ENCODE data around the gene GLDN.
A peak's percentile ranks its signal among the peaks of the same experiment; 100 is the strongest.

Gene GLDN

DNA sequence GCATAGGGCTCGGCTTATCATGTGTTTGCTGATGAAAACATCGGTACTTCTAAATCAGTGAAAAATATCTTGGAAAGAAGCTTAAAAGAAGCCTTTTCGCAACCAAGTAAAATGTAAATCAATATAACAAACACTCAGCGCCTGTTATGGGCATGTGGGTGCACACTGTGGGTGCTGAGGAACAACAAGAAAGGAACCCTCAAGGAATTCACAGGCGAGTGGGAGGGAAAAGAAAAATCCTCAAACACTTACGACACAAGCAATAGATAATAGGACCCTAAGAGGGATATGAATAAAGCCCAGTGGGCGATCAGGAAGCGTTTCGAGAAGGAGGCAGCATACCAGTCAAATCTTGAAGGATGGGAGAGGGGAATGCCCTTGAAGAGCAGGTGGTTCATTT lies 21.9 kb downstream of the GLDN start:
- DNase-seq = no peak

DNA sequence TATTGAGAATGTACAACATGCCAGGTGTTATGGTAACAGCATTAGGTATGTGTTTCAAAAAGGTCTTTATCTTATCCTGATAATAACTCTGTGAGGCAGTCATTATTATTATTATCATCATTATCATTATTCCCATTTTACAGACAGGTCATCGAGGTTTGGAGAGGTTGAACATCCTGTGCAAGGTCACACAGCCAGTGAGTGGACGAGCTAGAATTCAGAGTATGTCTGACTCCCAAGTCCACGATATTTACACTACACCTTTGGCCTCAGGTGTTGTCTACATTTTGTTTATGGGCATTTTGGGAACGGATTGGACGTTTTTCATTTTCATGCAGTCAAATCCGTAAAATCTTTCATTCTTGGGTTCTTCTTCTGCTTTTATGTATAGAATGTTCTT lies 24.0 kb downstream of the GLDN start:
- DNase-seq = no peak

DNA sequence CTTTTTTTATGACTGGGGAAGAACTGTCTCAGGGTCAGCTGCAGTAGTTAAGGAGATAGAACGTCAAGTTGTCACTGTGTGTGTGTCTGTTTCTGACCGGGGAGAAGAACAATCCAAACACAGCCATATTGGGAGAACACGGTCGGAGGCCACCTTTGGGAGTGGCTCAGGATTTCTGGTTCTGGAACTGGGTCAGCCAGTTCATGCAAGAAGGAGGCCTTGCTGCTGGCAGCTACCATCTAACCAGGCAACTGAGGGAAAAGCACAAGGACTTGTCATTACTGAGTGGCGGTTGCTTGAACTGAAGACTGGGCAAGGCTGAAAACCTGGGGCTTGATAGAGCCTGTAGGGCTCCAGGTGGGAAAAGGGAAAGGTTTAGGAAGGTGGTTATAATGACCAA lies 24.6 kb downstream of the GLDN start:
- DNase-seq = no peak

DNA sequence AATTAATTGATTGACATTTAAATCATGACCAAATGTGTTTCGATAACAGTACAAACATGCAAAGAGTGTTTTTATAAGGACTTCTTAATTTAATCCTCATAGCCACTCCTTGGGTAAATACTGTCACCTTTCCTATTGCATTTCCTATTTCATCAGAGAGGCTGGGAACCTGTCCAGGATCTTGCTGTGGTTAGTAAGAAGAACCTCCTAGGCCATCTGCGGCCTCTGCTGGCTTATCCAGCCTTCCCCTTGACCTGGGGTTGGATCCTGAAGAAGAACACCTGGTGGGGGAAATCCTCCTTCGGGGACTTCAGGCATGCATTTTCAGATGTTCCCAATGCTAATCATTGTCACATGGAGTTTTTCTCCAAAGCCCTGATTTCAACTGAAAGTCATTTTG lies 25.5 kb downstream of the GLDN start:
- no peak for DNase-seq

DNA sequence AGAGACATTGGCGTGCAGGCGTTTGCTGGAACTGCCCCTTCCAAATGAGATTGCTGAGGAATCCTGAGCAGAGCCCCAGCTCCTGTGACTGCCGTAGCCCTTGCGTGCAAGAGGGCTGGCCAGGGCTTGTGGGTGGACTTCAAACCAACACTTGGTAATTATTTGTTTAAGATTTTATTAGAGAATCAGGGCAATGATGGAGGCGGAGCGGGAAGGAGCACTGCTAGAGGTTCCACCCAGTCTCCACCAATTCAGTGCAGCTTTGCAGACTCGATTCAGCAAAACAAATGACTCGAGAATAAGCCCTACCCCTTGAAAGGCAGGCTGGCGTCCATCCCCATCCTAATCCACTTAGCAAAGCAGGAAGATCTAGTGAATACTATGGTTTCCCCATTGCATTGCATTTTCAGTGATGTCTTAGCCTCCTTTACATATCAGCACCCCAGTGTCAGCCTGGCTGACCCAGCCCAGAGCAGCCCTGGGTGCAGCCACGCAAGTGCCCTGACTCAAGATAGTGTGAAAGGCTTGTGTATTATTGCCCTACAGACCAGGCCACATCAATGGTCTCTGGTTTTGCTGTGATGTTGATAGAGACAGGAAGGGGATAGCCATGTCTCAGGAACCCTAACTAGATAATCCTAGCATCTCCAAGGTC lies 26.0 kb downstream of the GLDN start:
- DNase-seq = no peak

DNA sequence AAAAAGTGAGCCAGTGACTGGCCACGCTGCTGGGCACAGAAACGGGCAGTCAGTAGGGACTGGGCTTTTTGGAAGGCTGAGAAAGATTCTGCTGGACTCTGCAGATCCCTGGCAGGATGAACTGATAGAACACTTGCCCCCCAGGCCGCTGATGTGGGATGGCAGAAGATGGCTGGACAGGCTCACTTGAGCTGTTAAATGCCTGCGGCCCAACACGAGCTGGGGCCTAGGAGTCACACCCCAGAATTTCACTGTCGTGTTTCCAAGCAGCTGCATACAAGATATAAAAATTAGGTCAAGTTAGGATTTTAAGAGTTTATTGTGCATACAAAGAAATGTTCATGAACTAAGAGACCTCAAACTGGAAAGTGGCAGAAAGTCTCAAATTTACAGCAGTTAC lies 26.9 kb downstream of the GLDN start:
- DNase-seq = no peak

DNA sequence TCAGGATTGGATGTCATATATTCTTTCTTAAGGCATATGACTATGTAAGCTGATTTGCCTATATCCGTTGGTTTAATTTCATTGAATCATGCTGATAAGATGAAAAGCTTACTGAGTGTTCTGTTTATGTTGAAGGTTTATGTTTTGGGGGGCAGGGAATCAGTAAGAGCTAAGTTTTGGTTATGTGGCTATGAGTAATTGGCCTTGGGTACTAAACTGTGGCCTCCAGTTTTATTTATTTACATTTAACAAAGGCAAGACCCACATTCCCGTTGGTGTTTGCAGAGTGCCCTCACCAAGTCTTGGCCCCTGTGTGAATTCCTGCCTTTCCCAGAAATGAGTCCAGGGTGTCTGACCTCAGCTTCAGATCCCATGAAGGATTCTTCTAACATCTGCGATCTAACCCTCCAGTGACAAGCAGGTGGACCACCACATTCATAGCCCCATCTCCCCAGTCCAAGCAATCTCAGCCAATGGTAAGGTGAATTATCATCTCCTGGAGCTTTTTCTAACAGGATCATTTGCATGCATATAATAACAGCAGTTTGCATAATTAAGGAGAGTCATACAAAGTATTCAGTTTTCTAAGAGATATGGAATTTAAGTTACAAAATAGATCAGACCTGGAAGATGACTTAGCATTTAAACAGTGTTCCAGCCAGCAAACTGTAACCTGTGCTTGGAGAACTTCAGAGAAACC lies 27.4 kb downstream of the GLDN start:
- no peak for DNase-seq

DNA sequence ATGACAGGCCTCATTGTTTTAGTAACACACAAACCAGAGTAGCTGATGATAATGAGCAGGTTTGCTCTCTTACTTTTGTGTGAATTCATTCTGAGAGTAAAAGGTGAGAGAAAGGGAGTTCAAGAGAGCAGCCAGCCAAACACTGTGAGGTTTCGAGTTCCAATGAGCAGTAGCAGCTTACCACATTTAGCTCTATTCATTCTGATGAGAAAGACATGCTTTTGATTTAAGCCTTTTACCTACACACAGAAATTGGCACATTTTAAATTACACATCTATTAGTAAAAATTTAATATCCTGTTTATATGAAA lies 28.0 kb downstream of the GLDN start:
- DNase-seq = no peak

DNA sequence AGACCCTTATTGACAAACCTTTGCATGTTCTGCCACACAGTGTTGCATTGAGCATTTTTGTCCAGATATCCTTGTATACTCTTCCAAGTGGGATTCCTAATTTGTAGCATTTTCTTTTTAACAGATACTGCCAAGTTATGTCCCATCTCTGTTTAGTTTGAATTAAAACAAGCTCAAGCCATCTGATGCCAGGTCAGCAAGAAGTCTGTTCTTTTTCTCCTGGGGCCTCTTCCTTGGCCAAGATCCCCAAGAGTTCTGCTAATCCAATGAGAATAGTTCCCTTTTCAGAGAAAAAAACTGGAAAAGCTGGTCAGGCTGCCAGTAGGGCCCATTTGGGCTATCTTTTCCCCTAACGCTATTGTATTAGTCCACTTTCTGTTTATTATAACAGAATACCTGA lies 29.8 kb downstream of the GLDN start:
- no peak for DNase-seq

DNA sequence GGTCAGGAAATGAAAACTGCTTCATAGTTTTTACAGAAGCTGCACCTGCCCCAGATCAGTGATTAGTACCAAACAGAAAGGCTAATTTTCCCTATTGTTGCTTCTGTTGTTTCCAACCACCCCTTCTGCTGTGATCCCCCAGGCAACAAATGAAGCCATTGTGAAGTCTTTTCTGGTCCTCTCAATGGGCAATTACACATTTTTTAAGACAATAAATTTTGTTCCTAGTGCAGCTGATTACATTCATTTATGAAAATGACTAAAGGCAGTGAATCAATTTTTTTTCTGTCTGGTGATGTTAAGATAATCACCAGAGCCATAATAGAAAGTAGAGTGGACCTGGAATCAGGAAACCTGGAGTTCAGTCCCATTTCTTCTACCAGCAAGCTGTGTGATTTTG lies 32.7 kb downstream of the GLDN start:
- DNase-seq = peak; percentile 92

DNA sequence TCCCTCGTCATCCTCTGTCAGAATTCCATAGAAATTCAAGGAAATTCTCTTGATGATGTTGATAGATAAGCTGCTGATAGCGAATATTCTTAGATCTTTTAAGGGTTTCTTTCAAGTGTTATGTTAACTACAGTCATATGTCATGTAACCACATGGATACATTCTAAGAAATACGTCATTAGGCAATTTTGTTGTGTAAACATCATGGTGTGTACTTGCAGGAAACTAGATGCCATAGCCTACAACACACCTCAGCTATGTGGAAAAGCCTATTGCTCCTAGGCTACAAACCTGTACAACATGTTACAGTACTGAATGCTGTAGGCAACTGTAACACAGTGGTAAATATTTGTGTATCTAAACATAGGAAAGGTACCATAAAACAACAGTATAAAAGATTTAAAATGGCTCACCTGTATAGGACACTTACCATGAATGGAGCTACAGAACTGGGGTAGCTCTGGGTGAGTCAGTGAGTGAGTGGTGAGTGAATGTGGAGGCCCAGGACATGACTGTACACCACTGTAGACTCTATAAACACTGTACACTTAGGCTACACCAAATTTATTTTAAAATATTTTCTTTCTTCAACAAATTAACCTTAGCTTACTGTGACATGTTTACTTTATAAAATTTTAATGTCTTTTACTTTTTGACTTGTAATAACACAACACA lies 34.6 kb downstream of the GLDN start:
- DNase-seq = no peak

DNA sequence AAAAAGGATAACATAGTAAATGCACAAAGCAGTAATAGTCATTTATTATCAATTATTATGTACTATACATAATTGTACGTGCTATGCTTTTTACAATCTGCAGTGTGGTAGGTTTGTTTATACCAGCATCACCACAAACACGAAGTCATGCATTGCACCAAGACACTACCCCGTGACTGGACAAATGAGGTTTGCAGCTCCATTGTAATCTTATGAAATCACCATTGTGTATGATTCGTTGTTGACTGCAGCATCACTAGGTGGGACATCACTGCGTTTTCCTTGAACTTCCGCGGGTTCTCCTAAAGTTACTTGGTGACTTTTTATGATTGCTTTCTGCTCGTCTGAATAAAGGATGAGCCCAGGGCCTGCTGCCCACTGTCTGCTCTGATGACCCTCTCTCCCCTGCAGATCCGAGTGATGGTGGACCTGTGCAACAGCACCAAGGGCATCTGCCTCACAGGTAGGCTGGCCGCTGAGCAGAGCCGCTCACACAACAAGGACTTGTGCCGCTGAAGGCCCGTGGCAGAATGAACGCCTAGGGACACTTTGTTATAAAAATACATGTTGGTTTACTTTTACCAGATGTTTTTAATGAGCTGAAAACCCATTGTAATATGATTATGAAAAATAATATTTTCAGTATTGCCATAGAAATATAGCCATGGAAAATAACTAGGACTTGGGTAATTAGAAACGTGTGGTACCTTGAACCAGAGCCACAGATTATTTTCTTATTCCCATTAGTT lies 35.8 kb downstream of the GLDN start:
- no peak for DNase-seq

DNA sequence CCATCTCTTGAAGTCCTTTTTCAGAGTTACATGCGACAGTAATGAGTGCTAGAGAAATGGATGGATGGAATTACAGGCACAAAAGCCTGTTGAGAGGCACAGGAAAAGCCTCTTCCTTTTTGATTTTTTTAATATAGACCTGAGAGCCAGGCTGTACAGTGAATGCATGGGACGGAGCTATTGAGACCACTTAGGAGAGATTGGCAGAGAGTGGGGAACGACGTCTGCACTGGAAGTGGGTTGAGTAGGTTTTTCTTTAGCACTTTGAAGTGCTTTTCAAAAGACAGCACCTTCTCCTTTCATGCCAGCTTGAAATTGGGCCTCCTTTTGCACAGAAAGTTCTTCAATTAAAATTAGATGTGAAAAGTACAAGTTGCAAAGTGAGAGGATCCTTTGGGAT lies 37.0 kb downstream of the GLDN start:
- DNase-seq = no peak

DNA sequence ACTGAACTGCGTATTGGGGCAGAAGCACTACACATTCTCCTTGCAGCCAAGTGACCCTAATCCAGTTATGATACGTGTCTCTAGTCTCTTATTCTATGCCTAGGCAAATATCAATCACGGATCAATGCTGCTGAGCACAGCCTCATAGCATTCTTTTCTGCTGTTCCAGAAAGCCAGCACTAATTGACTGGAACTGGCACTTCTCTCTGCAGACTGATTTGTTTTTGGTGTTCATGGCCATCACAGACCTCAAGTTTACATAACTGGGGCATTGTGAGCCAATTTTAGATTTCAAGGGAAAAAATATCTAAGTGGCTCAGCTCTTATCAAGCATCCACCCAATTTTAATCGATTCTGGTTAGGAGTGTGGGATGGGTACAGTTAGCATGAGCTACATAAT lies 37.9 kb downstream of the GLDN start:
- DNase-seq = no peak

DNA sequence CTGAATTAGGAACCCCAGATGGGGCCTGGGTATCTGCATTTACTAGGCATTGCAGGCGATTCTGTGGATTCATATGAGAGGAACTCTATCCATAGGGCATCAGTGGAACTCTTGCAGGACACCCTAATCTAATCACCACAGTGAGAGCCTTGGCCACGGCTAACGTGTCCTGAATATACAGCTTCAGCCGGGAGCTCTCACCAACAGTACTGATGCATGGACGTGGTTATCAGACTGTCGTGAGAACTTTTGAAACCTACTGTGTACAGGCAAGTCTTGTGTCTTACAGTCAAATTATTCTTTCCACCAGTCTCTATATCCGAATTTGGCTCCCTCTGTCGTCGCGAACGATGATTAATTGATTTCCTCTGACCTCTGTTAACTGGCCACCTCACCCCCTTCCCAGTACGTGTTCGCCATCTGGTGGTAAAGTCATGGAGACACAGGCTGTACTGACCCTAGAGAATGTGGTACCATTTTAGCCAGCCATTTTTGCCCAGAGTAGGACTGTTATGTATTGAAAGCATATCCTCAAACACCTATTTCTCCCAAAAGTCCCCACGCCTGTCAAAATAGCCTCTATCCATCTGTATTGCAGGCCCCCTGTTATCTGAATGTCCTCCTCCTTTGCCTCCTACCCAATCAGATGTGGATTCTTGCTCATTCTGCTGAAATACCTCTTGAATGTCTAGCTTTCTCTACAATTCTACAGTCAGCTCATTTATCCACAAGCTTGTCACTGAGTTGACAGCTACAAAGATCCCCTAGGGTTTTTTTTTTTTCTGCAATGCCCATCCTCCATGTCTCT lies 39.7 kb downstream of the GLDN start:
- DNase-seq = peak; percentile 61

DNA sequence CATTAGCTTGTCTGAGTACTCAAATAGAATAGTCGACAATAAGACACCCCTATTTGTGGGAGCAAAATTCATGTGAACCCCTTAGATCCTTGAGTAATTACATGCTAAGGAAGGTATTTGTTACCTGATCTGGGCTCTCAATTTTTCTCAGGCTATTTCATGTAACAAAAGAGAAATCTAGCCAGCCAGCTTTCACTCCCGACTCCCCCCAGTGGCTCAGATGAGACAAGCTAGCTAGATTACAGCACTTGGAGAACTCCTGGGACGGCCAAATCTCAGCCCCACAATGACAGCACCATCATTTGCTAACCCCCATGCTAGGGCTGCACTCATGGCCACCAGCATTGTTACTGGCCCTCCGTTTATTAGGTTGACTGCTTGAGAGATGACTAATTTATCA lies 41.3 kb downstream of the GLDN start:
- no peak for DNase-seq

DNA sequence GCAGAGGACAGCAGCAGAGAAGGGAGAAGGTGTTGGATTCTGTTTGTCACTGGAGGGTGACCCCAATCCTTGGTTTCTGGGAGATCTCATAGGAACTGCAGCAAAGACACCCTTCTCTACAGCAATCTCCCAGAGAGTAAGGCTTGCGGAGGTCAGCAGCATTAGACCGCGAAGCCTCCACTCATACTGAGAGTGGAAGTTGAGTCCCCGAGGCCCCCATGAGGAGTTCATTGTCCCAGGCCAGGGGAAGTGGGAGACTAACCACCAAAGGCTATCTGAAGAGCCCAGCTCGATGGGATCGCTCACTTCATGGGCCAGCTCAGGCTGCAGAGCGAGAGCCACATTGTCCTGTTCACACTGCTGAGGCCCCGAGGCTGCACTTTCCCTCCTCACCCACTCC lies 44.6 kb downstream of the GLDN start:
- DNase-seq = no peak

DNA sequence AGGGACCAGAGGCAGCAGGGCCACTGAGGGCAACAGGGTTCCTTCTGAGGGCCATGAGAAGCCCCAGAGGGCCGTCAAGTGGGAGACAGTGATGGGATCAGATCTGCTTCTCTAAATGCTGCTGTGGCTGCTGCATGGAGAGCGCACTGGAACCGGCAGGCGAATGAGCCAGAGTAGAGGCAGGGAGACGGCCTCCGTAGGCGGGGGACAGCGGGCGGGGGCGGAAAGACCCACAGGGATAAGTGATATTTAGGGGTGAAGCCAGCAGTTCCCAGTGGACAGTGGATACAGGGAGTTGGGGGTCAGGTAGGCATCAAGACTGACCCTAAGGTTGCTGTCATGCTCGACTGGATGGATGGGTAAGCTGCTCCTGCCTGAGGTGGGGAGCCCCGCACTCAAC lies 45.0 kb downstream of the GLDN start:
- DNase-seq = no peak

DNA sequence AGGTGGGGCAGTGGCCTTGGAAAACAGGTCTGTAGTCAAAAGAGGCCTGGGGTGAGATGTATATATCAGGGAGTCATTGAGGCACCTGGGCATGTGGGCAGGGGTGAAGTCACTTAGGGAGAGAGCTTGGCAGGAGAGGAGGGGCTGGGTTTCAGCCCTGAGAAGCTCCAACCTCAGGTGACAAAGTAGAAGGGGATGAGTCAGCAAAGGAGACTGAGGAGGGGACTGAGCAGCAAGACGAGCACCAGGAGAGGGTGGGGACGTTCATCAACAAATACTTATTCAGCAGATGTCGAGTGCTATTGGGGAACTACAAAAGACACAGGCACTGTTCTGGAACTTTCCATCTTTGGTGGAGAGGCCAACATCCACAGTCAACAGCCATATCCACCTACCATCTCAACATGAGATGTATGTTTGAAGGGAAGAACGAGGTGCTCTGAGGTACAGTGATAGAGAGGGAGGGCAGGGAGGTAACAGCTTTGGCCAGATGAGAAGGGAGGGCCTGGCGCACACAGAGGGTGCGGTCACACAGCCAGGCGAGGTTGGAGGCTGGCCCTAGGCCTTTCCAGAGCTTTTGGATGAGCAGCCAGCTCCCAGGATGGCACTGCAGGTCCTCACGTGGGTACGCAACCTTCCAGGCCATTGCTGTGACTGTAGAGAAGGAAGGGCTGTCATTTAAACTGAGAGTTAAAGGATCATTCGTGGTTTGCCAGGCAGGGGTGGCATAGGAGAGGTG lies 45.7 kb downstream of the GLDN start:
- no peak for DNase-seq

DNA sequence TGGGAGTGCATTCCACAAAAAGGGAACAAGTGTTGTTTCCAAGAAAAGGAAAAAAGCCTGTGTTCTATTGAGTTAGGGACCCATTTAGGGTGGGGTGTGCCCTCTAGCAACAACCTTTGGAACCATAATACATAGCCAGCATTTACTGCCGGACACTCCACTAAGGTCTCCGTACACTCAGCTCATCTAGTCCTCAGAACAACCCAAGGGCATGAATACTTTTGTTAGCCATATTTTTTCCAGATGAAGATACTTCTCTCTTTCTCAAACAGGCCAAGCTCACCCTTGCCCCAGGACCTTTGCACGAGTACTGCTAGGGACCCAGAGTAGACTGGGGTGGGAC lies 46.2 kb downstream of the GLDN start:
- no peak for DNase-seq

DNA sequence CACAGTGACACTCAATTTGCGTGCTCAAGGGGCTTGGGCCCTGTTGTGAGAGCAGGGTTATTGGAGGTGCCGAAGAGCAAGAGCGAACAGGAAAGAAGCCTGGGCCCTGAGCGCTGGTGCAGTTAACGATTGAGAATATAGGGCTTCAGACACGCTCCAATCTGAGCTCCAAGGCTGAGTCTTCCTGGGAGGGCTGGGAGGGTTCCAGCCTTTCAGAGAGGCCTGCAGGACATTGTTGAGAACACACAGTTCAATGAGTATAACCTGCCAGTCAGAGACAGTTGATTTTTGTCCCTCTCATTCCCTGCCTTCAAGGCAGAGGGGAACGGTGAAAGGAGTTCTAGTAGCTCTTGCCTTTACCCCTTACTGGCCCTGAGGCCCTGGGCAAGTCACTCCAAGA lies 47.3 kb downstream of the GLDN start:
- no peak for DNase-seq

DNA sequence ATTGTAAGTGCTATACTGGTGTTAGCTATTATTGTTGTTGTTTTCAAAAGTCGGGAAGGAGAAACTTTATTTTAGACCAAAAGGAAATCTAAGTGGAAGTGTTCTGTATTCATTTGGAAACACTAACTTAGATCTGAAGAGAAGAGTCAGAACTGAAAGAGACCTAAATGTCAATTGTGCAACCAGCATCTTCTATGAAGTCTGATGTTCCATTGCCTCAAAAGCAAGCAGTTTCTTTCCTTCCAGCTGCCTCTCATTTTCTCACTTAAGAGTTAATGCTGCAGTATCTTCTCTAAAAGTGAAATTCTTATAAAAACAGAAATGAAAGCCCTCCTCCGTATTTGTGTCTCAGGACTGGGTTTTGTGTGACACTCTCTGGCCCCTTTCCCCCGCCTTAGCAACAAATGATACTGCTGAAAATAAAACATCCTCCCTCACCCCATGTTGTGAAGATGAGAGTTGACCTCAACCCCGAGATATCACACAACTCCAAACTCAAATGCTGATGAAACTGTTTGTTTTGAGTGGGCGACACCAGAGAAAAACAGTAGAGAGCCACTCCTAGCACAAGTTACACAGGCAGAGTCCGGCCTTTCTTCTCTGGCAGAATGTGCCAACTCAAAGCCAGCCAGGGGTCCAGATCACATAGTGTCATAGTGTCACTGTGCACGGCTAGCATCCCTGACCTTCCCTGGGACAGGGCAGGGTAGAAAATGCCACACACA lies 48.9 kb downstream of the GLDN start:
- no peak for DNase-seq
